ENCODE data around the gene CHRNA4.

Gene CHRNA4

DNA sequence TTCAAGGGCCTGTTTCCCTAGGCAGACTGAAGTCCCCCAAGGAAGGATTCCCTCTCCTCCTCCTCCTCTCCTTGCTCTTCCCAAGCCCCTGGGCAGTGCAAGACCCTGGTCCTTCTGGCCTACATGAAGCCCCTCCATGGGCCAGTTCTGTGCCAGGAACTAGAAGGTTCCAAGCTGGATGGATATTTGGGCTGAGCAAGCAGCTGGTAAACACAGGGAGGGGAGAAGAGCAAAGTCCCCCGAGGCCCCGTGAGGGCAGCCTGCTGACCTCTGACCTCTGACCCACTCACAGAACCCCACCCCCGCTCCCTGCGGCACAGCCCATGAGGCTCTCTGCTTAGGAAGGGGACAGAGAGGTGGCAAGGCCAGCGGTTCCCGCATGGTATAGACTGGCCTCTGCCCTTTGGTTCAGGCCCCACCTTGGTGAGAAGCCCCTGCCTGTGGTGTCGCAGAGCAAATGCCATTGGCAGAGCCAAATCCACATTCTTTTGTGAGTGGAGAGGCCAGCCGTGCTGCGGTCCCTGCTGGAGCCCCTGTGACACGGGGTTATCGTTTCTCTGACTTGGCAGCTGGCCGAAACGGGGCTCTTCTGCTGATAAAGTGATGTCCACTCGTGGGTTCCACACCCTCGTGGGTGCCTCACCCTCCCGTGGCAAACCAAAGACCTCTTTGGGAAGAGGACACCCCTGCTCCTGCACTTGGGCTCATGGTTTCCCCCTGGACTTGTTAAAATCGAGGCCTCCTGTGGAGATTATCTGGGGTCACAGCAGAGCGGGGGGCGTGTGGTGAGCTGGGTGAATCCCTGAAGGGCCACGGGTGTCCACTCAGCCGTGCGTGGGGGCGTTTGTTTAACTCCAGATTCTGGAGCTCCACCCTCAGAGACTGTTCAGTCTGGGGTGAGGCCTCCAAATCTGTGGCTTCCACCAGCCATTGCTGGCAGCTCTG lies 2.1 kb upstream of the CHRNA4 start:
- DNase-seq = no peak

GRCh38 chr20:63362436-63363009 lies 1.4 kb upstream of the CHRNA4 start:
- DNase-seq = no peak

DNA sequence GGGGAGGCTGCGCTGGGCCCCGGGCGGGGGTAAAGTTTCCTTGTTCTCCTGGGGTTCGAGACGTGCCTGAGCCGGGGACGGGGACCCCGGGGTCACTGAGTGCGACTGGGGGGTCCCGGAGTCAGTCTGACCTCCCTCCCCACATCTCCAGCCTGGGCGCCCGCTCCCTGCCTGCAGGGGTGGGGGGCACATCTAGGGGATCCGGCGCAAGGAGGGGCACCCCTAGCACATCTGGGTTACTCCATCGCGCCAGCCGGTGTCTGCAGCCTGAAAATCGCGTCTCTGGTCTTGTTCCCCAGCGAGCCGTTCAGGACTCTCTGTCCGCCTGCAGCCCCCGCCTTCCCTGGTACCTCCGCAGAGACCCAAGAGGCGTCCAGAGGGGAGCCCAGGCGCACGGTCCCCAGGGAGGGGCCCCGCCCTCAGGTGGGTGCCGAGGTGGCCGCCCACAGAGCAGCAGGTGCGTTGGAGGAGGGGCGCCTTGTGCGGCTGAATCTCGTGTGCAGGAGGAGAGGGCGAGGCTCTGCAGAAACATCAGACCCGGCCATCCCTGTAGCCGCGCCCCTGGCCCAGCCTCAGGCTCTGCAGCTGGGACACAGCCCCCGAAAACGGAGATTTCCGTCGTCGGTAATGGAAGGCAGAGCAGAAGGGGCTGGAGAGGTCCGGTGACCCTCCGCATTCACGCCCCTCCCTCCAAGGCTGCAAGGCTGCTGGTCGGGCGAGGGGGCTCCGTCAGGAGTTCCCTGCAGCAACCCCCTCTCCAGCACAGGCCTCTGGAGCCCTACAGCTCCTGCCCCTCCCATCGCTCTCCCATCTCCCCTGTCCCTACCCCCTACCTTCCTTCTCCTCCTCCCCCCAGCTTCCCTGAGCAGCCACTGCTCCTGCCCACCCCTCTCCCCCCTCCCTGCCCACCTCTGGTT lies 628 bp upstream of the CHRNA4 start:
- DNase-seq = no peak

DNA sequence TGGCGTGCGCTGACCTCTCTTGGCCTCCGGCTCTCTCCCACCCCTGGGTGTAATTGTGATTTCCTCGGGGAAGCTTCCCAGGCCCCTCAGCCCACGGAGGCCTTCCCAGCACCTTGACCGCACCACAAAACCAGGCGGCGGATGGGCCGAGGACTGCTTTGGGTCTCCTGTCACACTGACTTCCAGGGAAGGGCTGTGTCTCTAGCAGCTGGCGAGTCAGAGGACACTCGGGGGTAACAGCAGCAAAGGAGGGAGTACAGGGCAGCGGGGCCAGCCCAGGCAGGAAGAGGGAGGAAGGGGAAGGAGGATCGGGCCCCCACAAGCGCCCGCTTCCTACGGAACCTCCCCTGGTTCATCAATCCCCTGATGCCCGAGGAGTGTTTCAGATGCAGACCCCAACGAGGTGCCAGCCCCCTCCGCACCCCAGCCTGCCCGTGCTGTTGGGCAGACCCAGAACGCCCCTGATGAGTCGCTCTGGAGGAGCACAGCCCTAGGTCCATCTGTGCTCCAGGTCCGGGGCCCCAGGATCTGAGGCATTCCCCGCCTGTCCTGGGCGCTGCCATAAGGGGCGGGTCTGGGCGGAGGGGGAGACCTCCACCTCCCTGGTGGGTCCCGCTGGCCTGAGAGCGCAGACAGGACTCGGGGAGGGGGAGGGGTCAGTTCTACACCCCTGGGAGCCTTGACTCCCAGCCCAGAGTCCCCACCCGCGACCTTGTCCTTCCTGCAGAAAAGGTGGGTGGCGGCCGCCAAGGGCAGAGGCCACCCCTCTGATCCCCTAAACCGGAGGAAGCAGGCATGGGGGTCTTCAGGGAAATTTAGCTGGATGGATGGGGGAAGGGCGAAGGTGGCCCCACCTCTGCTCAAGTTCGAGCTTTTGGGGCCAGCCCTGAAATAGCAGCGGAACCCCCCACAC lies 956 bp downstream of the CHRNA4 start:
- no peak for DNase-seq

DNA sequence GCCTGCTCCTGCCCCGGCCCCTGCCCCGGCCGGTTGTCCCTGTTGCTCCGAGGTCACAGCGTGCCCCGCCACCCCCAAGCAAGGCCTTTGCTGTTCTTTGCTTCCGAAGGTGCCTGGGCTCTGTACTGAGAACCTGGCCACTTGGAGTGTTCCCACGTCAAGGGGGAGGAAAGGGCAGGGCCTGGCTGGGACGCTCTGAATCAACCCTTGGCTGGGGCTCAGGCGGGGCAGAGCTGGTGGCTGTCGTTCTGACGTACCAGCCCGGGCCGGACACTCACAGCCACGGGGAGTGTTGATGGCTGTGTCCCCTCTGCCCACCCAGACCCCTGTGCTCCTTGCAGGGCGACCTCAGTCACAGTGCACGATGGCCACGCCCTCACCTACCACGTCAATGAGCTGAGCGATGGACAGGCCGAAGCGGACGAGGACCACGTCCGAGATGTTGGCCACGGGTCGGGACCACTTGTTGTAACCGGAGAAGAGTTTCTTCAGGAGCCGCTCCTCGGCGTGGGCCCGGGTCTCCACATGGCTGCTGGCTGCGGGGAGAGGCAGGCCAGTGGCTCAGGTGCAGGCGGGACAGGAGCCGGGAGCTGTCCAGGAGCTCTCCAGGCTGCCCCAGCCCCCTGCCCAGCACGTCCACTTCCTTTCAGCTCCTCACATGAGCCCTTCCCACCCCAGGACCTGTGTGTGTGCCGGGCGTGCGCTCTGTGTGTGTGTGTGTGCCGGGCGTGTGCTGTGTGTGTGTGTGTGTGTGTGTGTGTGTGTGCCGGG lies 1.8 kb downstream of the CHRNA4 start:
- DNase-seq = no peak

DNA sequence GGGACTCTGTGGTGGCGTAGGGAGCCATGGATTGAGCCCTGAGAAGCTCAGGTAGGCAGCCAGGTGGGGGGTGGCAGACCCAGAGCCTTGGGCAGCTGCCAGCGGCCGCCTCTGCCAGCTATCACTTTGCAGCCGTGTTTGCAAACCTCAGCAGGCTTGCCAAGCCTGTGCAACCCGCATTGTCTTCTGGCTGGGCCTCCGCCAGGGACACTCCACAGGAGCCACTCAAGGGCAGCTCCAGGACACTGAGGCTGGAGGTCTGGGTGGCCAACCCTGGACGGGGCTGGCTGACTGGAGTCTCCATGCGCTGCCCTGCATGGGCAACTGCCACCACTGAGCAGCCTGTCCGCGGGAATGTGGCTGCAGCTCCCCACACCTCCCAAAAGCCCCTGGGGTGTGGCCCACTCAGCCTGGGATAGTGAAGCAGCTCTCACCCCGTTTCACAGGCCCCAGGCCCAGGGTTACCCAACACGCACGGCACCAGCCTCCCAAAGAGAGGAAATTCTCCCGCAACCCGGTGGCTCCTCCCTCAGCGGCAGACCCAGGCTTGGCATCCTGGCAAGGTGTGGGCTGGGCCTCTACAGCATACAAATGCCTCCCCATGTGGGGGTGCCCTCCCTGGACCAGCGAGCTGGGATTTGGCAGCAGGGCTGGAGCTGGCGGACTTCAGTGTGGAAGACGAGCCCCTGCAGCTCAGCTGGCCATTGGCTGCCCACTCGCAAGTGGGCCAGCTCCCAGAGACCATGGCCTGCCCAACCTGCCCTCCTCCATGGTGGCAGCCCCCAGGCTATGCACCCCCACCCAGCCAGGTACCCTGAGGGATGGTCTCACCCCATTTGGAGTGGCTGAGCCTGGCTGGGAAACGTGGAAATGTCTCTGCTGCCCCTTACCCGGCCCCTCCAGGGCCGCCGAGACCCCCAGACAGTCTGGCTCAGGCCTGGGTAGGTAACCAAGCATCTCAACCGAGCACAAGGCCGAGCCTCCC lies 2.9 kb downstream of the CHRNA4 start:
- DNase-seq = no peak

GRCh38 chr20:63356931-63357879 lies 3.9 kb downstream of the CHRNA4 start:
- no peak for DNase-seq

GRCh38 chr20:63356511-63356910 lies 4.6 kb downstream of the CHRNA4 start:
- DNase-seq = no peak

DNA sequence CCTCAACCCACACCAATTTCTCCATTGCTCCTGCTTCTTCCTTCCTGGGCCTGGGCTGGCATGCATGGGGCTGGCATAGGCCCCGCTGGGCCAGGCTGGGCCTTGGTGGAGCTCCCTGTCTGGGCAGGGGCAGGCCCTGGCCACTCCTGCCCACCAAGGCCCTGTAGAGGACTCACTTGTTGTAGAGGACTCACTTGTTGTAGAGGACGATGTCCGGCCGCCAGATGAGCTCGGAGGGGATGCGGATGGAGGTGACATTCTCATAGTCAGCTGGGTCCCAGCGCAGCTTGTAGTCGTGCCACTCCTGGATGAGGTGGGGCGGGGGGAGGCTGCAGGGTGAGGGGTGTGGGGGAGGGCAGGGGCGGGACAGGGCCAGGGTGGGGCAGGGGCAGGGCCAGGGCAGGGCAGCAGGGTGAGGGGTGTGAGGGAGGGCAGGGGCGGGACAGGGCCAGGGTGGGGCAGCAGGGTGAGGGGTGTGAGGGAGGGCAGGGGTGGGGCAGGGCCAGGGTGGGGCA lies 5.3 kb downstream of the CHRNA4 start:
- no peak for DNase-seq

DNA sequence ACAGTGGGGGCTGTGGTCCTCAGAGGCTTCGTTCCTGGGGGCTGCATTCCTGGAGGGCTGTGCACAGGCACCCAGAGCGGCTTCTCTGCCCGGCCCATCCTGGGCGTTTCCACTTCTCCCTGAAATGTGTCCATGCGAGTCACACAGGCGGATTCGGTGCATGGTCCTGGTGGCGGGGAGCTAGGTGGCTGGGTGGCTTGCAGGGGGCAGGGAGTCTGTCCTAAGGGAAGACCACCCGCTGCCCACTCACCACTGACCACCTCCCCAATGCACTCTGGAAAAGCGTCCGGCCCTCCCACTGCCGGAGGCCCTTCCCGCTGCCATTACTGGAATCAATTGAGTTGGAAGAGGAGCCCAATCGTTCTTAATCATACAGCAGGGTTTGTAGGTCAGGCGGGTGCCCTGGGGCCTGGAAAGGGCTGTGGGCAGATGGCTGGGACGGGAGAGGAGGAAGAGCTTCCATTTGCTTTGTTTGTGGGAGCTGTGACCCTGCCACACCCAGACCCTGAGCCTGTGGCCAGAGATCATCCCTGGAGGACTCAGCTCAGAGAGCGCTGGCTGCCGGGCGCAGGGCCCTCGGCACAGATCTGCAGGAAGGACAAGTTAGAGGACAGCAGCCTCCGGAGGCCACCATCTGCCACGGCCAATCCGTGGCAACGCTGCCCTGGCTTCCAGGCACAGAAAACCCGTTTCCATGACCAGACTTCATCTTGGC lies 6.4 kb downstream of the CHRNA4 start:
- no peak for DNase-seq

GRCh38 chr20:63352811-63353221 lies 8.3 kb downstream of the CHRNA4 start:
- no peak for DNase-seq

DNA sequence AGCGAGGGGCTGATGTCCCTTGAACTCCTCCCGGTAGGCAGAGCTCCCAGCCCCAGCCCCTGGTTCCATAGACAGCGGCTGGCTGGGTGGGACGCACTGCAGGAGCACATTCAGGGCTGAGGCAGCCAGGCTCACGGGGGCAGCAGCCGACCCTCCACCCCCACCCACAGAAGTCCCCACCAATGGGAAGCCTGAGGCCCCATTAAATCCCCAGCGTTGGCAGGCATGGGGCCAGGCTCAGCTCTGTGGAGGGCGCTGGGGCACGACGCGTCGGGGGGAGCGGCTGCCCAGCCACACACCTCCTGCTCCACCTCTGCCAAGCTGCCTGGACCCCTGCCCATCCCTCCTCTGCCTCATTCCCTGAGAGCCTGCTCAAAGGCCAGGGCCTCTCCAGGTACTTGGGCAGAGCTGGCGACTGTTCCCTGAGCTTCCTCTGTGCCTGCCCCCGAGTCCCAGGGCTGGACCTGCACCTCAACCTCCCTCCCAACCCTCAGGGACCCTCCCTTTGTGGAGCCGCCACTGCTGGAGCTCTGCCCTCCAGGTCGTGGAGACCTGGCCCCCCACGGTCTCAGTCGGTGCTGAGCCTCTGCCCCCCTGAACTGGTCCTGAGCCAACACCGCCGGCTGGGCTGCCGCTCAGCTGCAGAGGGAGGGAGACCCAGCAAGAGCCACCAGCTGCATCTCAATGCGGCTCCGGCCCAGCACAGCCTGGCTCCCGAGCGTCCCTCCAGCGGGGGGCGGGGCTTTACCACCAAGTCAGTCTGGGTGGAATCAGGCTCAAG lies 9.1 kb downstream of the CHRNA4 start:
- no peak for DNase-seq

DNA sequence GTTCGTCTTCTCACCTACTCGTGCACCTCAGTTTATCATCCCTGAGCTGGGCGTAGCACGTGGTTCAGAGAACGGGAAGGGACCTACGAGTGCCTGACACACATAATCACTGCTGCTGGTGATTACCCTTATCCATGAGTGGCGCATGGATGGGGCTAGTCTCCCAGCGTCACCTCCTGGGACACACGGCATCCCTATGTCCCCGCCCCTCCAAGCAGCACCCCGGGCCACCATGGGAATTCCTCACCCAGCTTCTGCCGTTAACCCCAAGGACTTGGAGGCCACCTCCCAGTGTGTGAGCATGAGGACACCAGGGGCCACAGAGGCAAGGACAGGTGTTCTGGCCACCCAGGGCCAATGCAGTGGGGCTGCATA lies 9.8 kb downstream of the CHRNA4 start:
- no peak for DNase-seq

GRCh38 chr20:63350597-63351325 lies 10.4 kb downstream of the CHRNA4 start:
- DNase-seq = no peak

GRCh38 chr20:63350196-63350595 lies 11.0 kb downstream of the CHRNA4 start:
- no peak for DNase-seq

- DNase-seq = no peak
These were observed 11.6 kb downstream of the CHRNA4 start for GRCh38 chr20:63349516-63349895.
